ENCODE results near the gene RHBDD1. TPM values are rescaled to one million over a fixed set of nuclear protein-coding genes. Genes with fewer than 3 reads are reported as not detected.

RHBDD1 gene
- total RNA-seq, 1 experiment from 2014 or later, result 8.7 TPM

GRCh38 chr2:226983895-226984749 lies 148.3 kb downstream of the RHBDD1 start:
- no peak for DNase-seq (ENCODE audit: low spot score)

GRCh38 chr2:226984750-226985582 lies 149.1 kb downstream of the RHBDD1 start:
- DNase-seq (ENCODE audit: low spot score), result peak; percentile 79

DNA sequence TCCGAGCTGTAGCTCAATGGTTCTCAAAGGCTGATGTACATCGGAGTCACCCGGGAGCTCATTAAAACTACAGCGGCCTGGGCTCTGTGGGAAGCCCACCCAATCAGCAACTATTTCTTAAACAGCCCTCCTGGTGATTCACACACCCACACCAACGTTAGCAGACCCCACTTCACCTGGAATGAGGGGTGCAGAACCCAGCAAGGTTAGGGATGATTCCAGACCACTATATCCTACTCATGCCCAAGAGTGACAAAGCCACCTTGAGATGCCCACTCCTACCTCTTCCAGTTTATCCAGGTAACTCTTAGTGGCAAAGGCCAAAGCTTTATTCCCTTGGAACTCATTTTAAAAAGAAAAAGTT lies 149.7 kb downstream of the RHBDD1 start:
- DNase-seq (ENCODE audit: low spot score), result no peak

- no peak for DNase-seq (ENCODE audit: low spot score)
These were observed 155.8 kb downstream of the RHBDD1 start for GRCh38 chr2:226991663-226992062.

- no peak for DNase-seq (ENCODE audit: low spot score)
These were observed 157.3 kb downstream of the RHBDD1 start for GRCh38 chr2:226993171-226993570.

DNA sequence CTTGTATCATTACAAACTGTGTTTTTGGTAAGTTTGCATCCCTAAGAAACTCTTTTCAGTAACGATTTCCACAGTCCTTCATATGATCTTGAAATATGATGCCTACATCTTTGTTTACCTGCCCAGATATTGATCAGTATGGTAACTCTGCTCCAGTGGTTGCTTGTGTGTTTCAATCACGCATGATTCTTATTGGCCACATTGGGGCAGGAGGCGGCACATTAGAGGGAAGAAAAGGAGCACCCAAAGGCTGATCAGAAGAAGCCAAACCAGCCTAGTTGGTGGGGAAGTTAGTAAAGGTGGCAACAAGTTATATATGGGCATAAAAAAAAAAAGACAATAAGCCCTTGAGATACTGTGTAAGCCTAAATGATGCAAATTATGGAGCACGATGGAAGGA lies 158.9 kb downstream of the RHBDD1 start:
- peak; percentile 20 for DNase-seq (ENCODE audit: low spot score)

DNA sequence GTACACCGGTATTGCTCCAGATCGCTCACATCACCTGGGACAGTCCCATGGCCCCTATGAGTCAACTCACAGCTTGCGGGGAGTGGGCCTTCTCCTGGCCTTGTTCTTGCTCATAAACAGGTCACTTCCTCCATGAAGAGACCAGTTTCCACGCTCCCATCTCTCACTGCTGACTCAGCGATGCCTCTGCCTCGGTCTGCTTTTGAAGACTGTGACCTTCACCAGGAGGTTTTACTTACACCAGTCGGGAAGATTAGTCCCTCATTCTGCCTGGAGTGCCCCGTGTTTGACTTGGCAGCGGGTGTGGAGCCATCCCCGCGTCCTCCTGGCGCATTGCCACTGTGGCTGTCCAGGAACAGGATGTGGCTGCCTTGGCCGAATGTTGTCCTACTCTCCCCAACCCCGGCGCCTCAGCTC lies 159.8 kb downstream of the RHBDD1 start:
- no peak for DNase-seq (ENCODE audit: low spot score)

DNA sequence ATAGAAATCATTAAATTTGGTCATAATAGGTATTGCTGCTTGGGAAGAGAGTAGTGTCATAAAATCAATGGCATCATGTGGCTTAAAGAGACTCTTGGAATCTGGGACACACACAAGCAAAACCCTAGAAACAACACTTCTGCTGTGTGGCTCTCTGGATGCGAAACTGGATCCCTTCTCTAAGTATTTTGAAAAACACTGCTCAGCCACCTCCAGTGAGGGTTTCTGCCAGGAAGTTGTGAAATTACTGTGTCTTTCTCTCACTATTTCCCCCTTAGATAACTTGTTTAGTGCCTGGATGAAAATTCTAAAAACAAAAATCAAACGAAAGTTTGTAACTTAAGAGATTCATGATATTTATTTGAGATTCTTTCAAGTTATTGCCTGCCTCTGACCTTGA lies 163.8 kb downstream of the RHBDD1 start:
- DNase-seq (ENCODE audit: low spot score), result no peak

DNA sequence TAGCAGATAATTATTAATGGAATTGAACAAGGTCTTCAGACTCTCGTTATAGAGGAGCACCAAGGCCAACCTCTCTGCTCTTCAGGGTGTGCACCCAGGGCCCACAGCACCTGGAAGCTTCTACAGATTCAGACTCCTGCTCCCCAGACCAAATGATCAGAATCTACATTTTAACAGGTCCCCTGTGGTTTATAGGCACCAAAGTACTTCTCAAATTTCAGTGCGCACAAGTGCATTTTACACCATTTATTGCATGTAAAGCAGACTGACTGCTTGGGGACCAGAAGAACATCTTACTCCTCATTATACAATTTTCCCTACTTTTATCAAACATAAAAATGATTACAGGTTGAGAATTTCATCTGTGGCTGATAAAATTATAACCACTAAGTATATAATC lies 164.3 kb downstream of the RHBDD1 start:
- DNase-seq (ENCODE audit: low spot score), result no peak

- DNase-seq (ENCODE audit: low spot score), result no peak
These were observed 168.6 kb downstream of the RHBDD1 start for GRCh38 chr2:227004482-227004881.

DNA sequence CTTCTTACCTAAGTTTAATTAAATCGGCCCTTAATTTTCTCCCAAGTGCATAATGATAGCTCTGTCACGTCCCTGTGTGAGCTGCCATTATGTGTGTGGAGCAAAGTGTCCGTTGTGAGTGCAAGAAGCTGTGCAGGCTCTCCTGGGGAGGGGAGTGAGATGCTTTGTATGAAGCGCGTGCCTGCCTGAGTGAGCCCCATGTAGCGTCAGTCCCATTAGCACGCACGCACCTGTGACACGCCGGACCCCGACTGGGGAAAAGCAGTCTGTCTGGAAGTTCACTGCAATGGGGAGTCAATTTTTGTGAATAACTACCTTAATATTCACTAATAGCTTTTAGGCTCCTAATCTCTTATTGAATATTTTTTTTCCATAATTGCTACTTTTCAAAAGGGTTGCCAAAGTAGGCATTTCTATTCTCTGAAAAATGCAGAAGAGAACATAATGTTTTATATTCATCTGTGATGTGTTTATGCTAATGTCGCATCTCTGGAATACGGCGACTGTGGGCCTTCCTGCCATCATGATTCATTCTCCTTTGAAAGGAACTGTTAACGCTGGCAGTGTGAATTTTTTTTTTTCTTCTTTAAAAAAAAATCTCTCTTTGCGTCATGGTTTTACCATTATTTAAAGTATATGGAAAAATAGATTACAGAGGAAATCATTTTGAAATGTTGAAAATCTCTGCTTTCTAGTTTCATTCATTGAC lies 170.5 kb downstream of the RHBDD1 start:
- no peak for DNase-seq (ENCODE audit: low spot score)

GRCh38 chr2:227007148-227007547 lies 171.3 kb downstream of the RHBDD1 start:
- no peak for DNase-seq (ENCODE audit: low spot score)

GRCh38 chr2:227007940-227008339 lies 172.1 kb downstream of the RHBDD1 start:
- no peak for DNase-seq (ENCODE audit: low spot score)

DNA sequence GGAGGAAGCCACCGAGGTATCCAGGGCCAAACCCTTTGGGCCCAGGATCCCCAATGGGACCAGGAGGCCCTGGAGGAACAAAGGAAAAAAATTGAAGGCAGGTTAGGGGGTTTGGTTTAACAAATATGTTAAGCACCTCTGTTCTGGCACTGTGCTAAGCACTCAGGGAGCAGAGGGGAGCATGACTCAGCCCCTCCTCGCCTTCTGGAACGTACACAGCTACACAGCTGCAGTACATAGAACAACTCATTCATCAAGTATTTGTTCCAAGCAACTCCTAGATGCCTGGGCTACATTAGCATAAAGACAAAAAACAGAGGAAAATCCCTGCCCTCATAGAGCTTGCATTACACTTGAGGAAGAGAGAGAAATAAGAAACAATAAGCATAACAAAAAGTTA lies 174.6 kb downstream of the RHBDD1 start:
- no peak for DNase-seq (ENCODE audit: low spot score)

GRCh38 chr2:227013330-227013729 lies 177.5 kb downstream of the RHBDD1 start:
- DNase-seq (ENCODE audit: low spot score), result no peak

- no peak for DNase-seq (ENCODE audit: low spot score)
These were observed 178.0 kb downstream of the RHBDD1 start for GRCh38 chr2:227013881-227014280.

GRCh38 chr2:227016894-227017293 lies 181.0 kb downstream of the RHBDD1 start:
- no peak for DNase-seq (ENCODE audit: low spot score)

GRCh38 chr2:227020416-227020815 lies 184.6 kb downstream of the RHBDD1 start:
- DNase-seq (ENCODE audit: low spot score), result no peak

DNA sequence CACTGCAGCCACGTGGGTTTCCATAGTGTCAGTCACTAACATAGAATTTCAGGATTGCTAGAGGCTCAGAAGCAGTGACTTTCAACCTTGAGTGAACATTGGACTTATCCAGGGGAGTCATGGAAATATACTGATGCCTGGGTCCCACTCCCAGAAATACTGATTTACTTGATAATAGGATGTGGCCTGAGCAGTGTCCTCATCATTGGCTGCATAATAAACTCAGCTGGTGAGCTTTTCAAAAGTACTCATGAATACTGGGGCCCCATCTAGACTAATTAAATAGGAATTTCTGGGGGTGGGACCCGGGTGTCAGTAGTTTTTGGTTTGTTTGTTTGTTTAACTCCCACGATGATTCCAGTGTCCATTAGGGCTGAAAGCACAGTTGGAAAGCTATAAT lies 186.8 kb downstream of the RHBDD1 start:
- no peak for DNase-seq (ENCODE audit: low spot score)

GRCh38 chr2:227025510-227025909 lies 189.7 kb downstream of the RHBDD1 start:
- no peak for DNase-seq (ENCODE audit: low spot score)

DNA sequence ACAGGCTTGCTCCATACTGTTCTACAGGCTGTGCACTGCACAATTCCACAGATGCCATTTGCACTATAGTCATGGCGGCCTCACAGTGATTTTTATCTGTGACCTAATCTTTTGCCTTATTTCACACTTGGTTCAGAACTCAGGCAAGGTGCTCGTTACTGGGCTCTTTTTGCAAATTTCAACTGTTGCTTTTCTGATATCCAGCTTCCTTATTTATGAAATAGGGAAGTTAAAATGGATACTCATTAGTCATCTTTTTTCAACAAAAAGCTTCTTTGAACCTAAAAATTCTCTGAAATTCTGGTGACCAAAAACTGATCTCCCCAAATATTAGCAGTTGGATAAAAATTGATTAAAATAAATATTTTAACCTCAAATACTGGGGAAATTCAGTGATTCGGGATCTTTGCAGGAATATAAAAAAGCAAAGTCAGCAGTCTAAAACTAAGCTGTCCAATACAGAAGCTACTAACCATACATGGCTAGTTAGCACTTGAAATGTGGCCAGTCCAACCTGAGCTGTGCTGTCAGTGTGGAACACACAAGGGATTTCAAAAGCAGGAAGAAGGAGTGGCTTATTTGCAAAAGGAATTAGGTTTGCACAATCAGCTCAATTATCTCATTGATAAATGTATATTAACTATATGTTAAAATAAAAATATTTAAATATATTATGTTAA lies 193.7 kb downstream of the RHBDD1 start:
- DNase-seq (ENCODE audit: low spot score), result no peak

GRCh38 chr2:227030789-227031188 lies 194.9 kb downstream of the RHBDD1 start:
- no peak for DNase-seq (ENCODE audit: low spot score)

All from HT-29 (cell line).